Stimulated activated CD8-positive, alpha-beta memory T cell treated with anti-CD3 and anti-CD28 coated beads, Interleukin-4, amount 100 ng/mL, for 1 hour (primary cell): Measurements from ENCODE around the gene LRRC23.
"Not testable (repeated sequence)": the region's sequence is repeated elsewhere in the genome, so short reads cannot be mapped to it uniquely, and the experiment has no call there.

Experiments
- DNase-seq, 2 donors: peaks; one replicate each; pipeline ENCODE4 v3.0.0-alpha.2; 2020; ENCODE audit warnings: low read depth in 2 of 2, low spot score in 1 of 2

LRRC23 gene

GRCh38 chr12:6899837-6900519 lies 4.6 kb upstream of the LRRC23 start:
- DNase-seq, result no peak

DNA sequence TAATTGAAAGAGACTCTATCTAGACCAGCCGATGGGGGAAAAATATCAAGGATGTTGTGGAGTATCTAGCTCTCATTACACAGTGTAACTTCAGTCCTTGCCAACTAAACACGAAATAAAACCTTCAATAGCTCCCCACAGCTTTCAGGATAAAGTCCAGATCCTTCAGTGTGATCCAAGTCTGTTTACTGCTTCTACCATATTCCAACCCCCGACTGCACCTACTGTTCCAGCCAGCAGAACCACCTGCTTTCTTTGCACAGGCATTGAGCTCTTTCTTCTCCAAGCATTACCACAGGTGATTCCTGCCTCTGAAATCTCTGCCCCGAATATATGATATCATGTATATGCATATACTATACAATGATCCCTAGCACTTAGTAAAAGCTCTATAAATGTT lies 2.2 kb upstream of the LRRC23 start:
- no peak for DNase-seq

GRCh38 chr12:6903722-6904121 lies 900 bp upstream of the LRRC23 start:
- no peak for DNase-seq

DNA sequence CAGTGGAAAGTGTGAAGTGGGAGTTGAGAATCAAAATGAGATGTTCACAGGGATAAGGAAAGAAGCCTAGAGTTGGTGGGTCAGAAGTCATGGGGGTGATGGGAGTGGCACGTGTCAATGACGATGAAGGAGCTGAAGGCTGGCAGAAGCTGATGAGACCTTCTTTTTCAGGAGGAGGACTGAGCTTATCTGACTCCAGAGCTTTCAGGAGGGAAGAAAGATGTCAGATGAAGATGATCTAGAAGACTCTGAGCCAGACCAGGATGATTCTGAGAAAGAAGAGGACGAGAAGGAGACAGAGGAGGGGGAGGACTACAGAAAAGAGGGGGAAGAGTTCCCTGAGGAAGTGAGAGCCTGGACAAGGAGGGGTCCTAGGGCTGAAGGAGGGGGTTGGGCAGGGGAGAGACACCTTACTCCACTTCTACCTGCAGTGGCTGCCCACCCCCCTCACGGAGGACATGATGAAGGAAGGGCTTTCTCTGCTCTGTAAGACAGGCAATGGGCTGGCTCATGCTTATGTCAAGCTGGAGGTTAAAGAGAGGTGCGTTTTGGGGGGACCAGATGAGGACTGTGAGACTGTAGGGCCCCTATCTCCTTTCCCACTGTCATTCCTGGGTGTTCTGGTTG lies 905 bp downstream of the LRRC23 start:
- DNase-seq, result no peak

GRCh38 chr12:6908141-6908540 lies 3.5 kb downstream of the LRRC23 start:
- not testable (repeated sequence) for DNase-seq

DNA sequence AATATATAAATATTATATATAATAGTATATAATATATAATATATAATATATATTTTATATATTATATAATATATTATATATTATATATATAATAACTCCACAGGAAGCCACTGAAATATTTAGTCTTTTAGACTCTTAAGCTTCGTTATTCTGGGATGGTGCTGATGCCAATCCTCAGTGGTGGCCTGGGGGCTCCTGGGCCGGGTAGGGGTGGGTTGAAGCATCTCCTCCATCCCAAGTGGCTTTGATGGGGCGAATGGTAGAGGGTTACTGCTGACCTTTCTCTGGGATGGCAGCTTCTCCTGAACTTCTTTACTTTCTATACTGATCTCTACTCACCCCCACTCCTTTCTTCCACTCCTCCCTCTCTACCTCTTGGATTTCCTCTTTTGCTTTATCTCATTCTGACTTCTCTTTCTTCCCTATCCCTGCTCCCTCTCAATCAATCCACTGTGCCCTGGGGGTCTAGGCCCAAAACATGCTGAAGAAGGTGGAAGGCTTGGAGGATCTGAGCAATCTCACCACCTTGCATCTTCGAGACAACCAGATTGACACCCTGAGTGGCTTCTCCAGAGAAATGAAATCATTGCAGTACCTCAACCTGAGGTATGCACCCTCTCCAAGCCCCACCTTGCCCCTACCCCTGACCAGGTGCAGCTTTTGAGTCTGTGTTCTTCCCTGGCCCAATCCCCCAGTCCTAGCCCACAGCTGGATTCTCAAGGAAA lies 5.0 kb downstream of the LRRC23 start:
- no peak for DNase-seq

- no peak for DNase-seq
Measured at GRCh38 chr12:6912164-6912935, 7.7 kb downstream of the LRRC23 start.

DNA sequence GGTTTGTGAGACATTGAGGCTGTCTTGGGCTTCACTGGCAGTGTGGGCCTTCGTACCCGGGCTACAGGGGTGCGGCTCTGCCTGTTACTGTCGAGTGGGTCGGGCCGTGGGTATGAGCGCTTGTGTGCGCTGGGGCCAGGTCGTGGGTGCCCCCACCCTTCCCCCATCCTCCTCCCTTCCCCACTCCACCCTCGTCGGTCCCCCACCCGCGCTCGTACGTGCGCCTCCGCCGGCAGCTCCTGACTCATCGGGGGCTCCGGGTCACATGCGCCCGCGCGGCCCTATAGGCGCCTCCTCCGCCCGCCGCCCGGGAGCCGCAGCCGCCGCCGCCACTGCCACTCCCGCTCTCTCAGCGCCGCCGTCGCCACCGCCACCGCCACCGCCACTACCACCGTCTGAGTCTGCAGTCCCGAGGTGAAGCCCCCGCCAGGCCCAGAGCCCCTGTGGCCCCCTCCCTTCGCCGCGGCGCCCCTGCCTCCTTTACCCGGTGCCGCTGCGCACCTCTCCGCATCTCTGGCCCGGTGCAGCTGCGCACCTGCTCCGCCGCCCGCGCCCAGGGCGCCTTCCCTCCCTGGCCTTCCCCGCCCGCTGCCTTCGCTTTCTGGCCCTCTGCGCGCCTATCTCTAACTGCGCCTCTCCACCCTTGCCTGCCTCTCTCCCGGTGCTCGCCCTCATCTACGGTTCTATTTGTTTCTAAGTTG lies 9.8 kb downstream of the LRRC23 start, which contains the start of gene ENO2:
Gene ENO2, plus strand, starts transcription at position 335 of the 701 bp plus-strand sequence. CDS start 1,253 bp downstream, outside the sequence.
- peak in 1 of 2 donors; percentile 75 for DNase-seq

DNA sequence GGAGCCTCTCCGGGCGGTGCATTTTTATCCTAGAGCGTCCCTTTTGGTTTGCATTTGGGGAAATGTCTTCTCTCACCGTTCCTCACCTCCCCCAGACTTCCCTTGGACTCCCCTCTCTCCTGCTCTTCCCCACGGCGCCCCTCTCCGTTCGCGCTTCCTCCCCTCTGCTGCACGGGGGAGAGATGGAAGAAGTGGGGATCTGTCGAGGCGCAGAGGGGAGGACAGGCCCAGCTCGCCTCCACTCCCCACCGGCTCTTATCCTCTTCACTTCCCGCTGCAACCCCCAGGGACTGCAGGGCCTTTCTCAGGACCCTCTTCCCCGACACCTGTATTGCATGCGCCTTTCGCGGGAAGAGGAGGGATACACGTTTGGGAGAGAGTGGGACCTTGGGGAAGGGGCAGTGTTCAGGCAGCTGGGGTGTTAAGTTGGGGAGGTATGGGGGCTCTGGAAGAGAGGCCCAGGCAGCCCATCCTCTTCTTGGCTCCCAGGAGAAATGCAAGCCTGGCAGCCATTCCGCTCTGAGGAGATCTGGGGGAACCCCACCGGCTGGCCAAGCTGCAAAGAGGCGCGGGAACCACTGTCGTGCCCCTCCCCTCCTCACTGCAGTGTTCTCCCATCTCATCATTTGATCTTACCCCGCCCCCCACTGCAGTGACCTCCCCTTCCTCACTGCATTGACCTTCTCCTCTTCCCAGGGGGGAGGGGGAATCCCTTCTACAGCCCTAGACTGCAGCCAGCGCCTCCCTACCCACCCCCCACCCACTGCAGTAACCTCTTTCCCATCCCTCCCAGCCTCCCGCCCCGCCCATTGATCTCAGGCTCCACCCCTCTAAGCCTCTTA lies 10.5 kb downstream of the LRRC23 start:
- no peak for DNase-seq

DNA sequence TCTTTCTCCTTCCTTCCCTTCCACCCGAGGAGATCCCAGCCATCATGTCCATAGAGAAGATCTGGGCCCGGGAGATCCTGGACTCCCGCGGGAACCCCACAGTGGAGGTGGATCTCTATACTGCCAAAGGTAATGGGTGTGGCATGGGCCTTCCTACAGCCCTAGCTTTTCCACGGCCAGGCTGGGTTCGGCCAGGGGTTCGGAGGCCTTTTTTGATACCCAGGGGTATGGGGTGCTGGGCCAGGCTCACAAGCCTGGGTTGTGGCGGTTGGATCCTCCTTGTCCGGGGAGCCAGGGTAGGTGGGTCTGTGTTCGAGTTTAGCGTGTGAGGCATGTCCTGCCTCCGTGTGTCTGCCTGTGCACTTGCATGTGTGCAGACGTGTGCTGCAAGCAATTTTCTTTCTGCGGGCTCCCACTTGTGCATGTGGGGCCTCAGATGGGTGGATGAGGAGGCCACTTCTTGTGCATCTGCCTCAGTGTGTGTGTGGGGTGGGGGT lies 11.2 kb downstream of the LRRC23 start:
- no peak for DNase-seq

- DNase-seq, result no peak
Measured at GRCh38 chr12:6916426-6917200, 12.0 kb downstream of the LRRC23 start.

DNA sequence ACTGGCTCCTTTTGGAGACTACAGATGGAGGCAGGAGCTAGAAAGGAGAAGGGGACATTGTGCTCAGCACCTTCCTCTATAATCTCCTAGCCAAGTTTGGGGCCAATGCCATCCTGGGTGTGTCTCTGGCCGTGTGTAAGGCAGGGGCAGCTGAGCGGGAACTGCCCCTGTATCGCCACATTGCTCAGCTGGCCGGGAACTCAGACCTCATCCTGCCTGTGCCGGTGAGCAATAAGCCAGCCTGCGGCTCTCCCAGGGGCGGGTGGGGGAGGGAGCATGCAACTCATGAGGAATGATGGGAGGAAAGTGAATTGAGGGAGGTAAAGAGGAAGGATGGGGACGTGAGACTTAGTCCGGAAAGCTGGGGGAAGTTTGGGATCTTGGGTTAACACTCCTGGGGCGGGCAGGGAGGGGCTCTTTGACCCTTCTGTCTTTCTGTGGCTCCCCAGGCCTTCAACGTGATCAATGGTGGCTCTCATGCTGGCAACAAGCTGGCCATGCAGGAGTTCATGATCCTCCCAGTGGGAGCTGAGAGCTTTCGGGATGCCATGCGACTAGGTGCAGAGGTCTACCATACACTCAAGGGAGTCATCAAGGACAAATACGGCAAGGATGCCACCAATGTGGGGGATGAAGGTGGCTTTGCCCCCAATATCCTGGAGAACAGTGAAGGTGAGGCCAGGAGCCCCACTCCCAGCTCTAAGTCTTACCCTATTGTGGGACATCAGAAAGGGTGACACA lies 13.0 kb downstream of the LRRC23 start:
- DNase-seq, result no peak

GRCh38 chr12:6919588-6919987 lies 15.0 kb downstream of the LRRC23 start:
- DNase-seq, result no peak

- no peak for DNase-seq
Measured at GRCh38 chr12:6921539-6921938, 16.9 kb downstream of the LRRC23 start.

DNA sequence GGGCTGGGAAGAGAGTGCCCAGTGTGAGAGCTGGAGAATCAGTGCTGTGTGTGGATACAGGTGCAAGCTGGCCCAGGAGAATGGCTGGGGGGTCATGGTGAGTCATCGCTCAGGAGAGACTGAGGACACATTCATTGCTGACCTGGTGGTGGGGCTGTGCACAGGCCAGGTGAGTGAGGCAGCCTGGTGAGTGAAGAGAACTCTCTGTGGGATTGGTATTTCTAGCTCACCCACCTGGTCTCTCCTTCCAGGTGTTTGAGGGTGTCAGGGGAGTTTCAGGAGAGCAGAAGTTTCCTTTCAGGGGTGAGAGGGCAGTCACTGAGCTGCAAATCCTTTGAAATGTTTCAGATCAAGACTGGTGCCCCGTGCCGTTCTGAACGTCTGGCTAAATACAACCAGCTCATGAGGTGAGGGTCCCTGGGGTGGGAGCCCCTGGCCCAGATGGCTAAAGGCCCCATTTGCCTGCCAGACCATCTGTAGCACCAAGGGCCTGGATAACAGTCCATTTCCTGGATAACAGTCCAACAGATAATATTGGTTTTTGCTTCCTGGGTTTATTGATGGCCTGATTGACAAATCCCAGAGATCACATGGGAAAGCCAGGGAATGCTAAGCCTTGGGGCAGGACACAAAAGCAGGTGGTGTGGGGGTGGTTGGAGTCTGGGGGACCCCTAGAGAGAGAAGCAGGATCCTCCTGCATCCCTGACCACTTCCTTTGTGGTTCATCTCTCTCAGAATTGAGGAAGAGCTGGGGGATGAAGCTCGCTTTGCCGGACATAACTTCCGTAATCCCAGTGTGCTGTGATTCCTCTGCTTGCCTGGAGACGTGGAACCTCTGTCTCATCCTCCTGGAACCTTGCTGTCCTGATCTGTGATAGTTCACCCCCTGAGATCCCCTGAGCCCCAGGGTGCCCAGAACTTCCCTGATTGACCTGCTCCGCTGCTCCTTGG lies 17.6 kb downstream of the LRRC23 start:
- no peak for DNase-seq

DNA sequence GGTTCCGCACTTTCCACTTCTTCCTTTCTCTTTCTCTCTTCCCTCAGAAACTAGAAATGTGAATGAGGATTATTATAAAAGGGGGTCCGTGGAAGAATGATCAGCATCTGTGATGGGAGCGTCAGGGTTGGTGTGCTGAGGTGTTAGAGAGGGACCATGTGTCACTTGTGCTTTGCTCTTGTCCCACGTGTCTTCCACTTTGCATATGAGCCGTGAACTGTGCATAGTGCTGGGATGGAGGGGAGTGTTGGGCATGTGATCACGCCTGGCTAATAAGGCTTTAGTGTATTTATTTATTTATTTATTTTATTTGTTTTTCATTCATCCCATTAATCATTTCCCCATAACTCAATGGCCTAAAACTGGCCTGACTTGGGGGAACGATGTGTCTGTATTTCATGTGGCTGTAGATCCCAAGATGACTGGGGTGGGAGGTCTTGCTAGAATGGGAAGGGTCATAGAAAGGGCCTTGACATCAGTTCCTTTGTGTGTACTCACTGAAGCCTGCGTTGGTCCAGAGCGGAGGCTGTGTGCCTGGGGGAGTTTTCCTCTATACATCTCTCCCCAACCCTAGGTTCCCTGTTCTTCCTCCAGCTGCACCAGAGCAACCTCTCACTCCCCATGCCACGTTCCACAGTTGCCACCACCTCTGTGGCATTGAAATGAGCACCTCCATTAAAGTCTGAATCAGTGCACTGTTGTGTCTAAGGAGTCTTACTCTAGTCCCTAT lies 18.5 kb downstream of the LRRC23 start:
- no peak for DNase-seq
